ENCODE data around the gene TTYH2. TPM values are rescaled to one million over a fixed set of nuclear protein-coding genes. Genes with fewer than 3 reads are reported as not detected.

The TTYH2 gene
- total RNA-seq, 1 experiment from 2014 or later: 0.12 TPM

- ChIA-PET CTCF (interaction anchor here (0.6 to 0.7 kb wide), 2 partner anchors 11 to 559 kb away, joined by 4 read pairs; no protein-coding TSS in a partner anchor), POLR2A (no interaction called here)
- intact Hi-C loops (cut with micrococcal nuclease): no loop called here
- BruUV-seq (replicated peaks): no TSS peak
- no peaks in the 10 kb centered on the region for H3K36me3 Mint-ChIP-seq (ENCODE audit: insufficient read depth, unreplicated experiment)
- no peak for DNase-seq (ENCODE audit: unreplicated experiment)
- H3K27ac Mint-ChIP-seq (ENCODE audit: low read depth, unreplicated experiment): no peak overlapping the region
- H3K4me1 Mint-ChIP-seq (ENCODE audit: insufficient read depth, unreplicated experiment): no peaks in the 10 kb centered on the region
- peaks cover 37% of the 10 kb centered on the region for H3K27me3 Mint-ChIP-seq (ENCODE audit: insufficient read depth, unreplicated experiment)
- no peaks in the 10 kb centered on the region for H3K9me3 Mint-ChIP-seq (ENCODE audit: unreplicated experiment)
- H3K4me3 Mint-ChIP-seq (ENCODE audit: unreplicated experiment): no peak overlapping the region
- TF ChIP-seq CTCF (IDR thresholded peaks at IDR 0.05; ENCODE audit: unreplicated experiment): no peak
These were observed 36.4 kb downstream of the TTYH2 start for GRCh38 chr17:74249590-74250270.

- Mint-ChIP-seq H3K9me3 (ENCODE audit: unreplicated experiment) (no peaks in the 10 kb centered on the region), H3K27ac (ENCODE audit: low read depth, unreplicated experiment) (no peak overlapping the region), H3K36me3 (ENCODE audit: insufficient read depth, unreplicated experiment) (no peaks in the 10 kb centered on the region), H3K4me1 (ENCODE audit: insufficient read depth, unreplicated experiment) (no peaks in the 10 kb centered on the region), H3K4me3 (ENCODE audit: unreplicated experiment) (no peak overlapping the region), H3K27me3 (ENCODE audit: insufficient read depth, unreplicated experiment) (peaks cover 37% of the 10 kb centered on the region)
- POLR2A ChIA-PET: no interaction called here
- TF ChIP-seq CTCF (IDR thresholded peaks at IDR 0.05; ENCODE audit: unreplicated experiment): no peak
- DNase-seq (ENCODE audit: unreplicated experiment): no peak
- no TSS peak for BruUV-seq (replicated peaks)
- intact Hi-C loops (cut with micrococcal nuclease): no loop called here
- CTCF ChIA-PET: interaction anchor here (0.6 kb wide), 1 partner anchor 558 kb away, joined by 4 read pairs; no protein-coding TSS in a partner anchor
These were observed 37.1 kb downstream of the TTYH2 start for GRCh38 chr17:74250324-74250995.

- intact Hi-C loops (cut with micrococcal nuclease): no loop called here
- H3K27ac Mint-ChIP-seq (ENCODE audit: low read depth, unreplicated experiment): no peak overlapping the region
- no TSS peak for BruUV-seq (replicated peaks)
- DNase-seq (ENCODE audit: unreplicated experiment): no peak
- POLR2A ChIA-PET: no interaction called here
- H3K27me3 Mint-ChIP-seq (ENCODE audit: insufficient read depth, unreplicated experiment): peaks cover 37% of the 10 kb centered on the region
- H3K4me1 Mint-ChIP-seq (ENCODE audit: insufficient read depth, unreplicated experiment): no peaks in the 10 kb centered on the region
- H3K9me3 Mint-ChIP-seq (ENCODE audit: unreplicated experiment): no peaks in the 10 kb centered on the region
- no peaks in the 10 kb centered on the region for H3K36me3 Mint-ChIP-seq (ENCODE audit: insufficient read depth, unreplicated experiment)
- no peak overlapping the region for H3K4me3 Mint-ChIP-seq (ENCODE audit: unreplicated experiment)
- CTCF ChIA-PET: no interaction called here
- TF ChIP-seq CTCF (IDR thresholded peaks at IDR 0.05; ENCODE audit: unreplicated experiment): no peak
These were observed 37.7 kb downstream of the TTYH2 start for GRCh38 chr17:74251051-74251450.

- no peak for TF ChIP-seq CTCF (IDR thresholded peaks at IDR 0.05; ENCODE audit: unreplicated experiment)
- H3K27ac Mint-ChIP-seq (ENCODE audit: low read depth, unreplicated experiment): no peak overlapping the region
- no peaks in the 10 kb centered on the region for H3K4me1 Mint-ChIP-seq (ENCODE audit: insufficient read depth, unreplicated experiment)
- H3K27me3 Mint-ChIP-seq (ENCODE audit: insufficient read depth, unreplicated experiment): peaks cover 37% of the 10 kb centered on the region
- no peaks in the 10 kb centered on the region for H3K36me3 Mint-ChIP-seq (ENCODE audit: insufficient read depth, unreplicated experiment)
- CTCF ChIA-PET: no interaction called here
- no peak overlapping the region for H3K4me3 Mint-ChIP-seq (ENCODE audit: unreplicated experiment)
- no peak for DNase-seq (ENCODE audit: unreplicated experiment)
- POLR2A ChIA-PET: no interaction called here
- intact Hi-C loops (cut with micrococcal nuclease): no loop called here
- BruUV-seq (replicated peaks): no TSS peak
- no peaks in the 10 kb centered on the region for H3K9me3 Mint-ChIP-seq (ENCODE audit: unreplicated experiment)
These were observed 38.2 kb downstream of the TTYH2 start for GRCh38 chr17:74251569-74251968.
